Activated T-helper 1 cell treated with anti-CD3 and anti-CD28 coated beads, Interleukin-12 subunit alpha, Interleukin-12 subunit beta, Interleukin-2, Interleukin-4 antibody, amounts not matched to agents 30 ng/mL and 10 ng/mL and 1 ng/mL, durations not matched to agents 14 hours and 24 hours and 36 hours (primary cell): ENCODE results near the gene MAEA. TPM values are rescaled to one million over a fixed set of nuclear protein-coding genes. Genes with fewer than 3 reads are reported as not detected.
A peak's percentile ranks its signal among the peaks of the same experiment; 100 is the strongest.

Experiments used
- DNase-seq: peaks from one replicate; pipeline ENCODE4 v3.0.0; 2021; ENCODE audit warnings: low spot score
- H3K27ac Mint-ChIP-seq: one replicate; pipeline ENCODE4 v1.8.0; 2021; ENCODE audit warnings: mild to moderate bottlenecking, mixed read lengths
- H3K27me3 Mint-ChIP-seq: one replicate; pipeline ENCODE4 v1.8.0; 2022; ENCODE audit warnings: mild to moderate bottlenecking, moderate library complexity, mixed read lengths; ENCODE audit not compliant: insufficient read depth
- H3K36me3 Mint-ChIP-seq: one replicate; pipeline ENCODE4 v1.8.0; 2021; ENCODE audit warnings: low read depth, mixed read lengths
- H3K4me1 Mint-ChIP-seq: one replicate; pipeline ENCODE4 v1.8.0; 2021; ENCODE audit warnings: low read depth, mixed read lengths
- H3K4me3 Mint-ChIP-seq: one replicate; pipeline ENCODE4 v1.8.0; 2021; ENCODE audit warnings: mild to moderate bottlenecking, moderate library complexity, mixed read lengths
- H3K9me3 Mint-ChIP-seq: one replicate; pipeline ENCODE4 v1.8.0; 2021; ENCODE audit warnings: mixed read lengths
- intact Hi-C: fragments of 100-400 bp; cut with micrococcal nuclease; formaldehyde crosslinking; loops from one replicate; pipeline ENCODE4 v1.15.1; 2024
- total RNA-seq: library from RNA; stranded (reverse); gene quantifications from 2 replicates; pipeline ENCODE4 v1.2.3, GENCODE V29; 2022

Gene MAEA
- total RNA-seq, 1 donor from 2014 or later, result 67.1 TPM

GRCh38 chr4:1253831-1254230, 35.9 kb upstream of the MAEA start:
- peaks cover 54% of the 10 kb centered on the region for H3K36me3 Mint-ChIP-seq
- DNase-seq, result no peak
- H3K4me3 Mint-ChIP-seq, result peak overlapping the region; percentile 45
- intact Hi-C loops, result no loop called here
- no peaks in the 10 kb centered on the region for H3K27me3 Mint-ChIP-seq
- H3K4me1 Mint-ChIP-seq, result peaks cover 51% of the 10 kb centered on the region
- H3K27ac Mint-ChIP-seq, result peak overlapping the region; percentile 54
- H3K9me3 Mint-ChIP-seq, result peaks cover 45% of the 10 kb centered on the region

- H3K9me3 Mint-ChIP-seq, result peaks cover 45% of the 10 kb centered on the region
- H3K36me3 Mint-ChIP-seq, result peaks cover 50% of the 10 kb centered on the region
- no peak overlapping the region for H3K4me3 Mint-ChIP-seq
- H3K27me3 Mint-ChIP-seq, result no peaks in the 10 kb centered on the region
- H3K4me1 Mint-ChIP-seq, result peaks cover 54% of the 10 kb centered on the region
- intact Hi-C loops, result no loop called here
- no peak overlapping the region for H3K27ac Mint-ChIP-seq
- no peak for DNase-seq
These were observed 34.5 kb upstream of the MAEA start for GRCh38 chr4:1255151-1255550.

GRCh38 chr4:1255699-1256098, 34.0 kb upstream of the MAEA start:
- Mint-ChIP-seq H3K27ac (peak overlapping the region; percentile 50), H3K9me3 (peaks cover 45% of the 10 kb centered on the region), H3K4me3 (no peak overlapping the region)

GRCh38 chr4:1258457-1258856, 31.2 kb upstream of the MAEA start:
- intact Hi-C loops, result no loop called here
- Mint-ChIP-seq H3K36me3 (peaks cover 19% of the 10 kb centered on the region), H3K27ac (no peak overlapping the region), H3K4me1 (peaks cover 46% of the 10 kb centered on the region), H3K9me3 (peaks cover 34% of the 10 kb centered on the region), H3K4me3 (no peak overlapping the region), H3K27me3 (no peaks in the 10 kb centered on the region)
- DNase-seq, result no peak

More at GRCh38 chr4:1255699-1256098, 34.0 kb upstream of the MAEA start:
- intact Hi-C loops, result no loop called here
- DNase-seq, result no peak
- peaks cover 54% of the 10 kb centered on the region for H3K4me1 Mint-ChIP-seq
- H3K36me3 Mint-ChIP-seq, result peaks cover 45% of the 10 kb centered on the region
- no peaks in the 10 kb centered on the region for H3K27me3 Mint-ChIP-seq

GRCh38 chr4:1259966-1260365, 29.7 kb upstream of the MAEA start:
- peaks cover 9% of the 10 kb centered on the region for H3K36me3 Mint-ChIP-seq
- intact Hi-C loops, result no loop called here
- H3K4me1 Mint-ChIP-seq, result peaks cover 36% of the 10 kb centered on the region
- peaks cover 22% of the 10 kb centered on the region for H3K9me3 Mint-ChIP-seq
- peak overlapping the region; percentile 42 for H3K27ac Mint-ChIP-seq
- H3K27me3 Mint-ChIP-seq, result no peaks in the 10 kb centered on the region
- H3K4me3 Mint-ChIP-seq, result no peak overlapping the region
- DNase-seq, result no peak

- DNase-seq, result no peak
- Mint-ChIP-seq H3K36me3 (peaks cover 8% of the 10 kb centered on the region), H3K9me3 (peaks cover 21% of the 10 kb centered on the region), H3K27me3 (no peaks in the 10 kb centered on the region), H3K4me3 (no peak overlapping the region), H3K4me1 (peaks cover 35% of the 10 kb centered on the region), H3K27ac (no peak overlapping the region)
- intact Hi-C loops, result no loop called here
These were observed 29.1 kb upstream of the MAEA start for GRCh38 chr4:1260418-1261106.

- no peak overlapping the region for H3K4me3 Mint-ChIP-seq
- peaks cover 5% of the 10 kb centered on the region for H3K36me3 Mint-ChIP-seq
- no peaks in the 10 kb centered on the region for H3K27me3 Mint-ChIP-seq
- H3K4me1 Mint-ChIP-seq, result peaks cover 30% of the 10 kb centered on the region
- intact Hi-C loops, result no loop called here
- no peak overlapping the region for H3K27ac Mint-ChIP-seq
- peaks cover 15% of the 10 kb centered on the region for H3K9me3 Mint-ChIP-seq
- no peak for DNase-seq
These were observed 28.4 kb upstream of the MAEA start for GRCh38 chr4:1261107-1261928.

GRCh38 chr4:1264942-1265341, 24.7 kb upstream of the MAEA start:
- Mint-ChIP-seq H3K4me3 (no peak overlapping the region), H3K4me1 (peaks cover 37% of the 10 kb centered on the region), H3K9me3 (peaks cover 15% of the 10 kb centered on the region), H3K27me3 (no peaks in the 10 kb centered on the region), H3K36me3 (peaks cover 10% of the 10 kb centered on the region), H3K27ac (no peak overlapping the region)
- DNase-seq, result no peak
- intact Hi-C loops, result loop anchor here (5.0 kb wide), 1 partner anchor 258 kb away; no protein-coding TSS in a partner anchor

- H3K36me3 Mint-ChIP-seq, result peaks cover 10% of the 10 kb centered on the region
- no peak overlapping the region for H3K4me3 Mint-ChIP-seq
- intact Hi-C loops, result loop anchor here (5.0 kb wide), 1 partner anchor 258 kb away; no protein-coding TSS in a partner anchor
- DNase-seq, result no peak
- H3K27ac Mint-ChIP-seq, result no peak overlapping the region
- no peaks in the 10 kb centered on the region for H3K27me3 Mint-ChIP-seq
- peaks cover 15% of the 10 kb centered on the region for H3K9me3 Mint-ChIP-seq
- H3K4me1 Mint-ChIP-seq, result peaks cover 33% of the 10 kb centered on the region
These were observed 24.3 kb upstream of the MAEA start for GRCh38 chr4:1265351-1265750.

- H3K27ac Mint-ChIP-seq, result peak overlapping the region; percentile 95
- peak overlapping the region; percentile 76 for H3K4me3 Mint-ChIP-seq
- H3K27me3 Mint-ChIP-seq, result no peaks in the 10 kb centered on the region
- peaks cover 10% of the 10 kb centered on the region for H3K36me3 Mint-ChIP-seq
- peaks cover 18% of the 10 kb centered on the region for H3K9me3 Mint-ChIP-seq
- no peak for DNase-seq
- H3K4me1 Mint-ChIP-seq, result peaks cover 29% of the 10 kb centered on the region
- intact Hi-C loops, result loop anchor here (1.0 to 5.0 kb wide), 3 partner anchors 18 to 260 kb away; partner anchors contain the start of gene CTBP1
These were observed 22.6 kb upstream of the MAEA start for GRCh38 chr4:1266881-1267763.

- intact Hi-C loops, result loop anchor here (5.0 kb wide), 1 partner anchor 262 kb away; no protein-coding TSS in a partner anchor
- DNase-seq, result no peak
- H3K27ac Mint-ChIP-seq, result no peak overlapping the region
- H3K4me1 Mint-ChIP-seq, result peaks cover 21% of the 10 kb centered on the region
- peaks cover 10% of the 10 kb centered on the region for H3K36me3 Mint-ChIP-seq
- peaks cover 18% of the 10 kb centered on the region for H3K9me3 Mint-ChIP-seq
- H3K4me3 Mint-ChIP-seq, result no peak overlapping the region
- no peaks in the 10 kb centered on the region for H3K27me3 Mint-ChIP-seq
These were observed 20.5 kb upstream of the MAEA start for GRCh38 chr4:1269209-1269608.

GRCh38 chr4:1271686-1272085, 18.0 kb upstream of the MAEA start:
- intact Hi-C loops, result no loop called here
- Mint-ChIP-seq H3K27ac (no peak overlapping the region), H3K4me1 (peaks cover 16% of the 10 kb centered on the region), H3K27me3 (peaks cover 3% of the 10 kb centered on the region), H3K4me3 (no peak overlapping the region), H3K9me3 (peaks cover 15% of the 10 kb centered on the region), H3K36me3 (peaks cover 5% of the 10 kb centered on the region)
- DNase-seq, result no peak
